Effector CD8-positive, alpha-beta T cell (primary cell): ENCODE measurements around the gene GALNT8.
"Not testable (repeated sequence)": the region's sequence is repeated elsewhere in the genome, so short reads cannot be mapped to it uniquely, and the experiment has no call there.

Experiments used
- DNase-seq: peaks from one replicate; lab custom pipeline; 2025; lab: John Stamatoyannopoulos, UW
- total RNA-seq, 4 experiments: gene quantifications; one replicate each; lab custom pipeline; 2026; lab: John Stamatoyannopoulos, UW

GALNT8 gene, protein sequence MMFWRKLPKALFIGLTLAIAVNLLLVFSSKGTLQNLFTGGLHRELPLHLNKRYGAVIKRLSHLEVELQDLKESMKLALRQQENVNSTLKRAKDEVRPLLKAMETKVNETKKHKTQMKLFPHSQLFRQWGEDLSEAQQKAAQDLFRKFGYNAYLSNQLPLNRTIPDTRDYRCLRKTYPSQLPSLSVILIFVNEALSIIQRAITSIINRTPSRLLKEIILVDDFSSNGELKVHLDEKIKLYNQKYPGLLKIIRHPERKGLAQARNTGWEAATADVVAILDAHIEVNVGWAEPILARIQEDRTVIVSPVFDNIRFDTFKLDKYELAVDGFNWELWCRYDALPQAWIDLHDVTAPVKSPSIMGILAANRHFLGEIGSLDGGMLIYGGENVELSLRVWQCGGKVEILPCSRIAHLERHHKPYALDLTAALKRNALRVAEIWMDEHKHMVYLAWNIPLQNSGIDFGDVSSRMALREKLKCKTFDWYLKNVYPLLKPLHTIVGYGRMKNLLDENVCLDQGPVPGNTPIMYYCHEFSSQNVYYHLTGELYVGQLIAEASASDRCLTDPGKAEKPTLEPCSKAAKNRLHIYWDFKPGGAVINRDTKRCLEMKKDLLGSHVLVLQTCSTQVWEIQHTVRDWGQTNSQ
- 0.24 to 1.9 (median 0.42) reads per million in 4 experiments for total RNA-seq

DNA sequence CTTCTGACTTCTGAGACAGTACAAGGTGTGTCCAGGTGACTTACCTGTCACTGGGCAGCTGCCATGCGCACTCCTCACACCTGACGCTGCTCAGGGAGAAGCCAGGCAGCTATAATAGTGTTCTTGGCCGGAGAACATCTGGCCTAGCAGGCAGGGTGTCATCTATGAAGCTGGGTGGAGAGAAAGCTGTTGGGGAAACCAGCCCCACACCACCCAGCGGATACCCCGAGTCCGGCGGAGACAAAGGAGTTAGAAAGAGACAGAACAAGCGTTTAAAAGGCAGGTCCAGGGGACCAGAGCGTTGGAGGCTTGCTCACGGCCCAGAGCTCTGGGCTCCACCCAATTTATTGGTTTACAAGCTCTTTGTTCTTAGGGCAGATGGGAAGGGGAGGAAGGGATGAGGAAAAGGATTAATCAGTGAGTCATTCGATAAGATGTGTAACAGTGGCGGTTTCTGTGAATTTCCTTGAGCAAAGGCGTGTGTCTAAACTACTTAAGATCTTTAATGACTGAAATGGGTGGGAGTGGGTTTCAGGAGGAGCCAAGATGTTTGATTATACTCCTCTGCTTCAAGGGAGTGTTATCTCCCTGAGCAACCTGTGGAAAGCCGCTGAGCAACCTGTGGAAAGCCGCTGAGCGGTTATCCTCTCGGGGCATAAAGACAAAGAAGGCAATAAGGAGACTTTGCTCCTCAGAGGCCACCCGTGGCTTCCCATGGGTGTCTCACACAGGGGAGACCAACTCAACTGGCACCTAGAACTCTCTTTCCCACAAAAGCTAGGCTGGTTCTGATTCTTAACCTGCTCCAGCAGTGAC lies at the start of gene GALNT8:
TSS of gene GALNT8 (plus strand) at position 580 of the 816 bp plus-strand sequence. CDS start 278 bp downstream, outside the sequence.
- DNase-seq: no peak

- DNase-seq: no peak
These were observed 40.5 kb upstream of the GALNT8 start for GRCh38 chr12:4679711-4680110.

DNA sequence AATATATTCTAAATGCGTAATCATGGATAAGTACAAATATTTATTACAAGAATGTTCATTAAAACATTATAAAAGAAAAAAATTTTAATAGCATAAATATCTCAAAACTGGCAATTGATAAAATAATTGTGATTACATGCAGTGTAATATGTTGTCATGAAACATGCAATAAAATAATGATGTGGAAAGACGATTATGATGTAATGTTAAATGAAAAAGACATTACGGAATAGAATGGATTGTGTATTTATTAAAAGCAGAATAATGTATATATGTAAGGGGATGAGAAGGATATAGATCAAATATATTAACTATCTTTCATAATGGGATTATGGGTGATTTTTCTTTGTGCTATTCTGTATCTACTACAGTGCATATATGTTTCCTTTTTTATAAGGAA lies 38.5 kb upstream of the GALNT8 start:
- DNase-seq: no peak

GRCh38 chr12:4685317-4685716 lies 34.9 kb upstream of the GALNT8 start:
- DNase-seq: no peak

GRCh38 chr12:4690760-4691159 lies 29.4 kb upstream of the GALNT8 start:
- no peak for DNase-seq

DNA sequence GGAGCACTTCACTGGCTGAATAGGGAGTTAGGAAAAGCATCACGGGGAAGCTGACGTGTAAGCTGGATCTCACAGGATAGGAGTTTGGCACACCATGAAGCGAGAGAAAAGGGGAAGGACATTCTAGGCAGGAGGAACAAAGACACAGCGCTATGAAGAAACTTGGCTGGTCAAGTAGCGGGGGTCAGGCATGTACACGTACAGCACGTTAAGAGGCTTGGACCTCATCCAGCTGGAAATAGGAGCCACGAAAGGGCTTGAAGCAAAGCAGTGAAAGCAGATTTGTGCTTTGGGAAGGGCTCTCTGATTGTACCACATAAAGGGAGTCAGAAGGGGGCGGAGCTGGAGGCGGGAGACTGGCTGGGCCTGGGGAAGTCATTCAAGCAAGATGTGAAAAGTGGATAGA lies 19.6 kb upstream of the GALNT8 start:
- DNase-seq: no peak

DNA sequence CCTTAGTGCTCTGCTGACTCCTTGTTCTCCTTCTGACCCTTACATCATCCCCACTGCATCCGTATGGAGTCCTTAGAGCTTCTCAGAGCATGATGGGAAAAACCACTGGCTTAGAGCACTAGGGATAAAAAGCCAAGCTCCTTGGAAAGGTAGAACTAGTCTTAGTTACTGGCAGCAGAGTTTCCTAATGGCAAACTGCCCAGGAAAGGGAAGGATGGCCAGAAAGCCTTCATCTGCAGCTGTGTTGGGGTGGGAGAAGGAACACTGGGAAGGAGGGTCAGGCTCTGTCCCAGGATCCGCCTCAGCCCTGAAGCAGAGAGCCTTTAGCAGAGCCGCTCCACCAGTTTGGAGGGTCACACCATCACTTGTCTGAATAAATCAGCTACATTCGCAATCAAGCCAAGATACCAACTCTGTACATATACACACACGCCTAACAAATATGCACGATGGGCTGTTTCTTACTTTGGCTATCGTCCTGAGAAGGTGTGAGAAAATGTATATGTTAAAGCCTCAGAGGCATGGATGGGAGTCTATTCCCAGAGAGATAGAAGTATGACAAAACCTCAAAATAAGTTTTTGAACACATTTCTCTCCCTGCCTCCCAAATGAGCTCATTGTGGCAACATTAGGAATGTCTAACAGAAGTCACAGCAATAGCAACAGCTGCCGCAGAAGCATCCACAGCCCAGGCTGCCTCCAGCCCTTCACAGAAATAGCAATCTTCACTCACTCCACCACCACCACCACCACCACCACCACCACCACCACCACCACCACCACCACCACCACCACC lies 18.6 kb upstream of the GALNT8 start:
- no peak for DNase-seq

DNA sequence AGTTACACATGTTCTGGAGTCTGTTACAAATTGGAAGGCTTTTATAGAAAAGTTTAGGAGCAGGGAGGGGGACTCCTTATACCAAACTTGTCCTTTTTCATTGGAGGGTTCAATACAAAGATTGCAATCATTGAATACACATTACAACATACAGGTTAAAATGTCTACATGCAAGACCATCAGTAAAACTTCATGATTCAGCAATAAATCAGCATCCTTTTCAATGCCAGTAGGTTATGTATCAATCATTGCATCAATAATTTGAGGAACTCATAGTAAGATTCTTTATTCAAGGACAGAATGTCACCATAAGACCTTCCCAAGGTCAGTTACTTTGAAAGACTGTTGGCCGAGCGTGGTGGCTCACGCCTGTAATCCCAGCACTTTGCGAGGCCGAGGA lies 16.5 kb upstream of the GALNT8 start:
- DNase-seq: no peak

DNA sequence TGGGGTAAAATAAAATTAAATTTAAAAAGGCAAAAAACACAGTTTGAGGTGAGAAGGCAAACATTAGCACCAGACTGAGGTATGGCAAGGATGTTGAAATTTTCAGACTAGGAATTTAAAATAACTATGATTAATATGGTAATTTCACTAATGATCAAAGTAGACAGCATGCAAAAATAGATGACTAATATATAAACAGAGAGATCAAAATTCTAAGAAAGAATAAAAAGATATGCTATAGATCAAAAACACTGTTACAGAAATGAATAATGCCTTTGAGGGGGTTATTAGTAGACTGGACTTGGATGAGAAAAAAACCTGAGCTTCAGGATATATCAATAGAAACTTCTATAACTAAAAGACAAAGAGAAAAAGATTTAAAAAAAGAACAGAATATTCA lies 14.4 kb upstream of the GALNT8 start:
- no peak for DNase-seq

DNA sequence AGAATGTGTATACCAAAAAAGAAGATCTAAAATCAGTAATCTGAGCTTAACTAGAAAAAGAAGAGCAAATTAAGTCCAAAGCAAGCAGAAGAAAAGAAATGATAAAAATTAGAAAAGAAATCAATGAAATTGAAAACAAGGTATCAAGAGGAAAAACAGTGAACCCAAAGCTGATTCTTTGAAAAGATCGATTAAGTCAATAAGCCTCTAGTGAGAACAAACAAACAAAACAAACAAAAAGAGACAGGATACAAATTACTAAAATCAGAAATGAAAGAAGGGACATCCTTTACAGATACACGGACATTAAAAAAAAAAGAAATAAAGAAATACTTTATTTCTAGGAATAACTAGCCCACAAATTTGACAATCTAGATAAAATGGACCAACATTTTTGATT lies 12.9 kb upstream of the GALNT8 start:
- DNase-seq: no peak

DNA sequence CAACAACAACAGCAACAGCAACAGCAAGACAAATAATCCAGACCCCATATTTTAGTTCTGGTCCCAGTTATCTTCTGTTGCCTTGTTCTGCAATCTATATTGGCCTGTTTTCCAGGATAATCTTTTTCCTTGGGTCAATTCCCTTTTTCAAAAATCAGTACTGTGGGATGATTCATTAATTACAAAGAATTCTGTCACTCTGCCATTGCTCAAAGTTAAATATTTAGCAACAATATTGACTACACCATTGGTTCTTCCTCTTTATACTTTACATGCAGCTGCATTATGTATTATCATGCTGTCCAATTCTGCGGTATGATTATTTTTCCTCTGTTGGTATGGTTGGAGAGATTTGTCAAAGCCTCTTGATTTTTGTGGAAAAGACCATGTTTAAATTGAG lies 10.1 kb upstream of the GALNT8 start:
- no peak for DNase-seq

DNA sequence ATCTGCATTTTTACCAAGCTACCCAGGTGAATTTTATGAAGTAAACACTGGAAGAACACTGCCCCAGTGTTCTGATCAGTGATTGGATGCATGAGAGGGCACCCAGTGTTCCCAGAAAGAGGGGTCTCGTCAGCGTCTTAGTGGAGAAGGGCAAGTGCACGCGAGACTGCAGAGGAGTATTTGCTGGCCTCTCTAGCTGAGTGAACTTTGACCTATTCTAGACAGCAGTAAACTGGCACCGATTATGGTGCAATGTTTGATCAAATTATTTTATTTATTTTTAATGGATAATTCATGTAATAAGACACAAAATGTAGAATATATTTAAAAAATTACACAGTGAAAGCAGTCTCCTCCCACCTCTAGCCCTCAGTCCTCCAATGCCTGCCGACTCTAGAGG lies 5.3 kb upstream of the GALNT8 start:
- no peak for DNase-seq

- no peak for DNase-seq
These were observed 2.4 kb upstream of the GALNT8 start for GRCh38 chr12:4717806-4718205.

- no peak for DNase-seq
These were observed 416 bp downstream of the GALNT8 start for GRCh38 chr12:4720637-4720995.

- DNase-seq: not testable (repeated sequence)
These were observed 1.4 kb downstream of the GALNT8 start for GRCh38 chr12:4721587-4721986.

DNA sequence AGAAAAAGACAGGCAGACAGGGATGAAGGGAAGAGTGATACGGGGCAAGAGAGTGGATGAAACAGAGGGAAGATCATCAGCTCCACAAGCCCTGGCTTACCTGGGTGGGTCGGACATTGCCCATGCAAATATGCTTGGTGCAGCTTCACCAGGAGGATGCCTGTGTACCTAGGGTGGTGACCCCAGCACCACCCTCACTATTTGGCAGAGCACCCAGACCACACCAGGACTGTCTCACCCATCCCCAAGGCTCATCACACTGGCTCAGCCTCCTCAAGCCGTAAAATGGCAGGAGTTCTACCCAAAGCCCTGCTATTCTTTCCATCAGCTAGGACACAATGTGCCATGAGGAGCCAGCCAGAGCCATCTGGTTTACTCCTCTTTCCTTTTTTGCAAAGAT lies 3.0 kb downstream of the GALNT8 start:
- DNase-seq: no peak

- no peak for DNase-seq
These were observed 4.9 kb downstream of the GALNT8 start for GRCh38 chr12:4725057-4725456.

GRCh38 chr12:4734625-4735340 lies 14.6 kb downstream of the GALNT8 start:
- no peak for DNase-seq

GRCh38 chr12:4736091-4736490 lies 15.9 kb downstream of the GALNT8 start:
- no peak for DNase-seq

GRCh38 chr12:4738541-4738940 lies 18.3 kb downstream of the GALNT8 start:
- DNase-seq: no peak

GRCh38 chr12:4742416-4742970 lies 22.3 kb downstream of the GALNT8 start:
- no peak for DNase-seq
